Smooth muscle cell (in vitro differentiated cells): ENCODE measurements around the gene VTN. TPM values are rescaled to one million over a fixed set of nuclear protein-coding genes. Genes with fewer than 3 reads are reported as not detected.

Experiments used
- DNase-seq: peaks from one replicate; lab custom pipeline; 2025; ENCODE audit not compliant: unreplicated experiment; lab: John Stamatoyannopoulos, UW
- H2AFZ ChIP-seq: fragments of 200-600 bp; sonication (generic); 2 replicates; pipeline ENCODE4 v1.6.0; 2016; ENCODE audit warnings: antibody characterized with exemption, low read depth, mild to moderate bottlenecking
- H3F3A ChIP-seq: fragments of 200-600 bp; sonication (generic); 2 replicates; pipeline ENCODE4 v1.6.0; 2017; ENCODE audit warnings: antibody characterized with exemption, low read depth
- H3K27ac ChIP-seq: fragments of 200-600 bp; sonication (generic); 2 replicates; pipeline ENCODE4 v1.5.1; 2016; ENCODE audit warnings: low read depth, mild to moderate bottlenecking
- H3K27me3 ChIP-seq: fragments of 200-600 bp; sonication (generic); 2 replicates; pipeline ENCODE4 v1.6.1; 2016; ENCODE audit warnings: low read depth, mild to moderate bottlenecking
- H3K36me3 ChIP-seq: fragments of 200-600 bp; sonication (generic); 2 replicates; pipeline ENCODE4 v1.5.1; 2016; ENCODE audit warnings: low read depth
- H3K4me1 ChIP-seq: fragments of 200-600 bp; sonication (generic); 2 replicates; pipeline ENCODE4 v1.5.1; 2016; ENCODE audit warnings: low read depth
- H3K4me2 ChIP-seq: fragments of 200-600 bp; sonication (generic); 2 replicates; pipeline ENCODE4 v1.6.0; 2016; ENCODE audit warnings: mild to moderate bottlenecking
- H3K4me3 ChIP-seq: fragments of 200-600 bp; sonication (generic); 2 replicates; pipeline ENCODE4 v1.5.1; 2016; ENCODE audit warnings: mild to moderate bottlenecking
- H3K79me2 ChIP-seq: fragments of 200-600 bp; sonication (generic); 2 replicates; pipeline ENCODE4 v1.6.0; 2016; ENCODE audit warnings: low read depth, mild to moderate bottlenecking
- H3K9ac ChIP-seq: fragments of 200-600 bp; sonication (generic); 2 replicates; pipeline ENCODE4 v1.6.0; 2016; ENCODE audit warnings: low read depth
- H3K9me3 ChIP-seq: fragments of 200-600 bp; sonication (generic); replicated peaks from 2 replicates; pipeline ENCODE4 v1.5.1; 2016; ENCODE audit warnings: low read depth
- H4K20me1 ChIP-seq: fragments of 200-600 bp; sonication (generic); 2 replicates; pipeline ENCODE4 v1.6.0; 2016; ENCODE audit warnings: low read depth
- WGBS: methylation state at CpG from one replicate; pipeline ENCODE4 v1.1.7; 2016; ENCODE audit warnings: low lambda C conversion rate; 5-methylcytosine and 5-hydroxymethylcytosine counted together
- polyA plus RNA-seq: library from polyadenylated mRNA; unstranded; fragments of >200 nt; fragmentation: Nextera tagmentation; extraction: Ambion mirVana; gene quantifications from 2 replicates; pipeline ENCODE4 v1.2.1, GENCODE V29; 2016
- total RNA-seq: library from RNA; depleted of rRNA; stranded (reverse); fragments of >200 nt; gene quantifications from 2 replicates; pipeline ENCODE4 v1.2.3, GENCODE V29; 2014
- TF ChIP-seq, protein P1 (sequence below): fragments of 200-600 bp; sonication (generic); IDR thresholded peaks from 2 replicates; pipeline ENCODE4 v1.5.1; 2017; ENCODE audit warnings: borderline replicate concordance, mild to moderate bottlenecking, antibody characterized with exemption; ENCODE audit not compliant: insufficient read depth, poor library complexity, severe bottlenecking

The VTN gene
- total and polyA plus RNA-seq, 2 experiments from 2014 or later, result 60.3 to 90.3 TPM

DNA sequence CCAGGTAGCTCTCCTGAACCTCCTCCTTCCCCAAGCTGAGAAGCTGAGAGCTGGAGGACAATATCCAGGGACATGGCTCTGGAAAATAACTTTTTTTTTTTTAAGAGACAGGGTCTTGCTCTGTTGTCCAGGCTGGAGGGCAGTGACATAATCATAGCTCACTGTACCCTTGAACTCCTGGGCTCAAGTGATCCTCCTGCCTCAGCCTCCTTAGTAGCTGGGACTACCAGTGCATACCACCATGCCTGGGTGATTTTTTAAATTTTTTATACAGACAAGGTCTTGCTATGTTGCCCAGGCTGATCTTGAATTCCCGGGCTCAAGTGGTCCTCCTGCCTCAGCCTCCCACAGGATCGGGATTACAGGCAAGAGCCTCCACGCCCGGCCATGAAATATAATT, 29.7 kb upstream of the VTN start:
- no peak for DNase-seq
- Histone ChIP-seq H3K9ac (no peak overlapping the region), H3F3A (no peaks in the 10 kb centered on the region)

DNA sequence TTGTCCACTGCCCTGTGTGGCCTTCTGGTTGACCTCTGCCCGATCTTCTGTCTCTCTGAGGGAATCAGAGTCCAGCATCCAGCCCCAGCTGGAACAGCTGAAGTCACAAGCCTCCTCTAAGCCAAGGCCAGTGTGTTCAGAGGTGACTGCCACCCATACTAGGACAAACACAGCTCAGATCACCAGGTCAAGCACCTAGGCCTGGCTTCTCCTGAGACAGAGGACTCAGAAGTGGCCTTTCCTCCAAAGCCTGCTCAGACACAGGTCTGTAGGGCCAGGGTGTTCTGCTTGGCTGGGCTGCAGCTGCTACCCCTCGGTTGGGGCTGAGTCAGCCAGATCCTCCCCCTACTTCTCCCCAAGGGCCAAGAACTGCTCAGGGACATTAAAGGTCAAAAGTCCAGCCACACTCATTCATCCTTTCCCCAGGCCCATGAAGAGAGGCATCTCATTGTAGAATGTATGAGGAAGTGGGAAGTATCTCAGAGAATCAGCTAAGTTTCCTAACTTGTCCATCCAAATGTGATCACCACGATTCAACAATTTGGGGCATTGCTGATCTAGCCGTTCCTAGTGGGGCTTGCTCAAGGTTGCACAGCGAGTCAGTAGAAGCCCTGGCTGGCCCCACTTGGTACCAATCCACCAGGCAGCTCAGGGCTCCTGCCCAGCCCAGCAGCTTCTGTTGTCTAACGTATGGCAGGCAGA, 28.3 kb upstream of the VTN start:
- Histone ChIP-seq H4K20me1 (no peaks in the 10 kb centered on the region), H3K27ac (no peak overlapping the region), H3K9me3 (no peaks in the 10 kb centered on the region), H3K4me2 (no peak overlapping the region), H3K9ac (no peak overlapping the region), H3K36me3 (no peaks in the 10 kb centered on the region), H3K79me2 (no peaks in the 10 kb centered on the region), H3K4me1 (no peaks in the 10 kb centered on the region), H3F3A (no peaks in the 10 kb centered on the region), H3K27me3 (no peaks in the 10 kb centered on the region), H3K4me3 (no peak overlapping the region), H2AFZ (no peak overlapping the region)
- no peak for DNase-seq
- TF ChIP-seq, protein P1, sequence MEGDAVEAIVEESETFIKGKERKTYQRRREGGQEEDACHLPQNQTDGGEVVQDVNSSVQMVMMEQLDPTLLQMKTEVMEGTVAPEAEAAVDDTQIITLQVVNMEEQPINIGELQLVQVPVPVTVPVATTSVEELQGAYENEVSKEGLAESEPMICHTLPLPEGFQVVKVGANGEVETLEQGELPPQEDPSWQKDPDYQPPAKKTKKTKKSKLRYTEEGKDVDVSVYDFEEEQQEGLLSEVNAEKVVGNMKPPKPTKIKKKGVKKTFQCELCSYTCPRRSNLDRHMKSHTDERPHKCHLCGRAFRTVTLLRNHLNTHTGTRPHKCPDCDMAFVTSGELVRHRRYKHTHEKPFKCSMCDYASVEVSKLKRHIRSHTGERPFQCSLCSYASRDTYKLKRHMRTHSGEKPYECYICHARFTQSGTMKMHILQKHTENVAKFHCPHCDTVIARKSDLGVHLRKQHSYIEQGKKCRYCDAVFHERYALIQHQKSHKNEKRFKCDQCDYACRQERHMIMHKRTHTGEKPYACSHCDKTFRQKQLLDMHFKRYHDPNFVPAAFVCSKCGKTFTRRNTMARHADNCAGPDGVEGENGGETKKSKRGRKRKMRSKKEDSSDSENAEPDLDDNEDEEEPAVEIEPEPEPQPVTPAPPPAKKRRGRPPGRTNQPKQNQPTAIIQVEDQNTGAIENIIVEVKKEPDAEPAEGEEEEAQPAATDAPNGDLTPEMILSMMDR, result no peak
- WGBS, result 82% methylated on average over 6 of the region's 6 CpGs

More for the DNA sequence above, 29.7 kb upstream of the VTN start:
- WGBS, result 98% methylated on average over 4 of the region's 4 CpGs
- Histone ChIP-seq H3K27me3 (no peaks in the 10 kb centered on the region), H3K9me3 (no peaks in the 10 kb centered on the region), H3K79me2 (no peaks in the 10 kb centered on the region), H4K20me1 (no peaks in the 10 kb centered on the region), H3K27ac (no peak overlapping the region), H3K4me2 (no peak overlapping the region), H3K36me3 (no peaks in the 10 kb centered on the region), H2AFZ (no peak overlapping the region), H3K4me1 (no peaks in the 10 kb centered on the region), H3K4me3 (no peak overlapping the region)
- TF ChIP-seq, protein P1, result no peak

GRCh38 chr17:28397687-28398279, 27.7 kb upstream of the VTN start:
- Histone ChIP-seq H3K9ac (no peak overlapping the region), H3K9me3 (no peaks in the 10 kb centered on the region), H3K27ac (no peak overlapping the region), H3K27me3 (no peaks in the 10 kb centered on the region), H3K4me1 (no peaks in the 10 kb centered on the region), H2AFZ (no peak overlapping the region), H3K4me3 (no peak overlapping the region), H3F3A (peaks cover 2% of the 10 kb centered on the region), H3K4me2 (no peak overlapping the region), H3K79me2 (no peaks in the 10 kb centered on the region), H4K20me1 (no peaks in the 10 kb centered on the region), H3K36me3 (no peaks in the 10 kb centered on the region)
- WGBS, result 89% methylated on average over 7 of the region's 7 CpGs
- TF ChIP-seq, protein P1, result no peak
- DNase-seq, result no peak
